OCI-LY7 (cell line): ENCODE results near the gene RPL32.

Source experiments
- EZH2phosphoT487 ChIP-seq: fragments of 200-600 bp; sonication (generic); IDR thresholded peaks from 2 replicates; pipeline ENCODE4 v1.6.1; 2018; ENCODE audit warnings: low read depth, borderline replicate concordance, mild to moderate bottlenecking, mixed run types, antibody characterized with exemption, low read length, moderate library complexity, mixed read lengths
- TF ChIP-seq, protein P1 (sequence below): fragments of 200-600 bp; sonication (generic); conservative IDR thresholded peaks from 2 replicates; pipeline ENCODE4 v1.5.1; 2014; ENCODE audit warnings: mild to moderate bottlenecking, antibody characterized with exemption, low read length, moderate library complexity, mixed read lengths

DNA sequence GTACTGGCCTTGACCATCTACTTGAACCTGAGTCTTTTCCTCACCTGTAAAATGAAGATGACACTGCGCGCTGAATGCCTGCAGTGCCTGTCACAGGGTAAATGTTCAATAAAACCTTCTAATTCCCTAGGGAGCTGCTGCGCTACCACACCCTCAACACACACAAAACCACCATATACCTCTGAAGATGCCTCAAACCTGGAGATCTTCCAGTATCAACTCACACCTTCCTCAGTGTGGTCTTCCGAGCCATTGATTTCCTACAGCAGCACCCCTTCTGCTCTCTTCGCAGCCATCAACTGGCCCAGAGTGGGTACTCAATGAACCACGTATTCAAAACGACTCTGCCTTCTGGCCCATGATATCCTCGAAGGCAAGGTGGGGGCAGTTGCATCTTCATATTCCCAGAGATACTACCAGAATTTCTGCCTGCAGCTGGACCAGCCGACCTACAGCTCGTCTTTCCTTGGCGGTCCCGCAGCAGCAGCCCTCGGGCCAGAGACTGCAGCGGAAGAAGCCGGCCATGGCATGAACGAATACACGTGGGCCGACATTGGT is 695 bp downstream of the RPL32 start:
- TF ChIP-seq, protein P1, sequence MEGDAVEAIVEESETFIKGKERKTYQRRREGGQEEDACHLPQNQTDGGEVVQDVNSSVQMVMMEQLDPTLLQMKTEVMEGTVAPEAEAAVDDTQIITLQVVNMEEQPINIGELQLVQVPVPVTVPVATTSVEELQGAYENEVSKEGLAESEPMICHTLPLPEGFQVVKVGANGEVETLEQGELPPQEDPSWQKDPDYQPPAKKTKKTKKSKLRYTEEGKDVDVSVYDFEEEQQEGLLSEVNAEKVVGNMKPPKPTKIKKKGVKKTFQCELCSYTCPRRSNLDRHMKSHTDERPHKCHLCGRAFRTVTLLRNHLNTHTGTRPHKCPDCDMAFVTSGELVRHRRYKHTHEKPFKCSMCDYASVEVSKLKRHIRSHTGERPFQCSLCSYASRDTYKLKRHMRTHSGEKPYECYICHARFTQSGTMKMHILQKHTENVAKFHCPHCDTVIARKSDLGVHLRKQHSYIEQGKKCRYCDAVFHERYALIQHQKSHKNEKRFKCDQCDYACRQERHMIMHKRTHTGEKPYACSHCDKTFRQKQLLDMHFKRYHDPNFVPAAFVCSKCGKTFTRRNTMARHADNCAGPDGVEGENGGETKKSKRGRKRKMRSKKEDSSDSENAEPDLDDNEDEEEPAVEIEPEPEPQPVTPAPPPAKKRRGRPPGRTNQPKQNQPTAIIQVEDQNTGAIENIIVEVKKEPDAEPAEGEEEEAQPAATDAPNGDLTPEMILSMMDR, result no peak
- no peak for TF ChIP-seq EZH2phosphoT487
